Activated naive CD8-positive, alpha-beta T cell (primary cell): ENCODE data around the gene EIF4G3.
"Not testable (repeated sequence)": the region's sequence is repeated elsewhere in the genome, so short reads cannot be mapped to it uniquely, and the experiment has no call there.

Experiments
- H3K27ac Mint-ChIP-seq: one replicate; pipeline ENCODE4 v1.8.0; 2021; ENCODE audit warnings: mixed read lengths
- H3K27me3 Mint-ChIP-seq: one replicate; pipeline ENCODE4 v1.8.0; 2021; ENCODE audit warnings: mixed read lengths
- H3K36me3 Mint-ChIP-seq: one replicate; pipeline ENCODE4 v1.8.0; 2021; ENCODE audit warnings: mixed read lengths
- H3K4me1 Mint-ChIP-seq: one replicate; pipeline ENCODE4 v1.8.0; 2021; ENCODE audit warnings: low read depth, mixed read lengths
- H3K4me3 Mint-ChIP-seq: one replicate; pipeline ENCODE4 v1.8.0; 2021; ENCODE audit warnings: mild to moderate bottlenecking, mixed read lengths
- H3K9me3 Mint-ChIP-seq: one replicate; pipeline ENCODE4 v1.8.0; 2021; ENCODE audit warnings: low read depth, mixed read lengths

The EIF4G3 gene

DNA sequence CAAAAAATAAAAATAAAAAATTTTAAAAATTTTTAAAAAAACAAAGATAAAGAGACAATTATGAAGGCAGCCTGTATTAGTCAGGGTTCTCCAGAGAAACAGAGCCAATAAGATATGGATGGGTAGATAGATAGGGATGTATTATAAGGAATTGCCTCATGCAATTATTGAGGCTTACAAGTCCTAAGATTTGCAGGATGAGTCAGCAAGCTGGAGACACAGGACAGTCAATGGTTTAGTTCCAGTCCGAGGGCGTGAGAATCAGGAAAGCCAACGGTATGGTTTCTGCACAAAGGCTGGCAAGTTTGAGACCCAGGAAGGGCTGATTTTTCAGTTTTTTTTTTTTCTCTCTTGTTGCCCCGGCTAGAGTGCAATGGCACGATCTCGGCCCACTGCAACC is 24.1 kb upstream of the EIF4G3 start:
- no peaks in the 10 kb centered on the region for H3K36me3 Mint-ChIP-seq
- no peaks in the 10 kb centered on the region for H3K4me1 Mint-ChIP-seq
- H3K4me3 Mint-ChIP-seq = no peak overlapping the region
- no peaks in the 10 kb centered on the region for H3K27me3 Mint-ChIP-seq
- H3K27ac Mint-ChIP-seq = no peak overlapping the region
- H3K9me3 Mint-ChIP-seq = no peaks in the 10 kb centered on the region

DNA sequence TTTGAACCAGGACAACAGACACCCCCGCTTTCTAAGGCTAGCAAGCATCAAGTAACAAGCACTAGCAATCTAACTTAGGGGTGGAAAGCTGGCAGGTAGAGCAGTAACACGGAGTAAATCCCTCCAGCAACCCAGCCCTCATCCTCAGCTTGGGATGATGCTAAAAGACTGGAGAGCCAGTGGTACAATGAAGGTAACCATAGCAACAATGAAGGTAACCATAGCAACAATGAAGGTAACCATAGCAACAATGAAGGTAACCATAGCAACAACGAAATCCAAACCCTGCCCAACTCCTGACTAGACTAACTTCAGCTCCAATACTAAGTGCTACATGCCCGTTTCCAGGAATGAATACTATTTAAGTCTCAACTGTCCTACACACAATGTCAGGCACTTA is 22.2 kb upstream of the EIF4G3 start:
- Mint-ChIP-seq H3K27me3 (peaks cover 1% of the 10 kb centered on the region), H3K27ac (no peak overlapping the region), H3K4me1 (no peaks in the 10 kb centered on the region), H3K36me3 (no peaks in the 10 kb centered on the region), H3K4me3 (no peak overlapping the region), H3K9me3 (no peaks in the 10 kb centered on the region)

DNA sequence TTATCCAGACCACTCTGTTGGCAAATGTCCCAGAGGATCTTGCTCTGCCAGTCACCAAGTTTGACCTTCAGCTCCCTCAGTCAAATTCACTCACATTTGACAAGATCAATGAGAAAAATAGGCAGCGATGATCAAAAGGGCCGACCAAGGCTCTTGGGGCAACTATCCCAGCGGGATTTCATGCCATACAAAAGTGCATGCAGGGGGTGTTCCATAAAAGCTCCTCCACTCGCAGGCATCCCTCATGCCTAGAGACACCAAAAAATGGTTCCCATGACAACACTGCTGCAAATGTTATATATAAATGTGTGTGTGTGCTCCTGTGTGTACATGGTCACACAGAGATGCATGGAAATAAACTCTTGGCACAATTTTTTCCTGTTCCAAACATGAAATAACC is 16.2 kb upstream of the EIF4G3 start:
- Mint-ChIP-seq H3K27me3 (peaks cover 5% of the 10 kb centered on the region), H3K4me1 (no peaks in the 10 kb centered on the region), H3K27ac (no peak overlapping the region), H3K4me3 (no peak overlapping the region), H3K9me3 (no peaks in the 10 kb centered on the region), H3K36me3 (no peaks in the 10 kb centered on the region)

DNA sequence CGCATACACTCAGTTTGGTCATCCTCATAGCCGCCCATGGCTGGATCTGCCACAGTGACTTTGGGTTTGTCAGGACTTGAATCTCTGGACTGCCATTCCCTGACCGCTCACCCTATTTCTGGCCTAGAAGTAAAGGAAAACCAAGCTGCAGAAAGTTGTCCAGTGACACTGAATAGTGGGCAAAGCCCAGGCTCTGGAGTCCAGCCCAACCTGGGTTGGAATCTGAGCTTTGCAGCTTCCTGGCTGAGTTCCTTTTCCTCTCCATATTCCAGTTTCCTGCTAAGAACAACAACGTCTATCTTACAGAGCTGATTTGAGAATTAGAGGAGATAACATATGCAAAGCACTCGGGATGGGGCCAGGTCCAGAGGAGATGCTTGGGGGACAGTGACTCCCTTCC is 15.6 kb upstream of the EIF4G3 start:
- Mint-ChIP-seq H3K9me3 (no peaks in the 10 kb centered on the region), H3K27ac (no peak overlapping the region), H3K4me1 (no peaks in the 10 kb centered on the region), H3K4me3 (no peak overlapping the region), H3K36me3 (no peaks in the 10 kb centered on the region), H3K27me3 (peaks cover 5% of the 10 kb centered on the region)

DNA sequence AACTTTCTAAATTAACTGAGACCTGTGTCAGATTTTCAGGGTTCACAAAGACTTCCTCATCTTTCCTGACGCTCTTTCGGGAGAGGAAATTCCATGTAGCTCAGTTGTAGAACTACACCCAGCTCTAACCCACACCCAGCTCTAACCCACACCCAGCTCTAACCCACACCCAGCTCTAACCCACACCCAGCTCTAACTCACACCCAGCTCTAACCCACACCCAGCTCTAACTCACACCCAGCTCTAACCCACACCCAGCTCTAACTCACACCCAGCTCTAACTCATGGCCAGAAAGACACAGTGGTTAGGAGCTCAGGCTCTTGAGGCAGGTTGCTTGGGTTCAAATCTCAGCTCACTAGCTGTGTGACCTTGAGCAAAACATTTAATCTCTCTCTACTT is 14.1 kb upstream of the EIF4G3 start:
- not testable (repeated sequence) for H3K4me3 Mint-ChIP-seq, H3K27me3 Mint-ChIP-seq, H3K27ac Mint-ChIP-seq, H3K4me1 Mint-ChIP-seq, H3K9me3 Mint-ChIP-seq, H3K36me3 Mint-ChIP-seq

DNA sequence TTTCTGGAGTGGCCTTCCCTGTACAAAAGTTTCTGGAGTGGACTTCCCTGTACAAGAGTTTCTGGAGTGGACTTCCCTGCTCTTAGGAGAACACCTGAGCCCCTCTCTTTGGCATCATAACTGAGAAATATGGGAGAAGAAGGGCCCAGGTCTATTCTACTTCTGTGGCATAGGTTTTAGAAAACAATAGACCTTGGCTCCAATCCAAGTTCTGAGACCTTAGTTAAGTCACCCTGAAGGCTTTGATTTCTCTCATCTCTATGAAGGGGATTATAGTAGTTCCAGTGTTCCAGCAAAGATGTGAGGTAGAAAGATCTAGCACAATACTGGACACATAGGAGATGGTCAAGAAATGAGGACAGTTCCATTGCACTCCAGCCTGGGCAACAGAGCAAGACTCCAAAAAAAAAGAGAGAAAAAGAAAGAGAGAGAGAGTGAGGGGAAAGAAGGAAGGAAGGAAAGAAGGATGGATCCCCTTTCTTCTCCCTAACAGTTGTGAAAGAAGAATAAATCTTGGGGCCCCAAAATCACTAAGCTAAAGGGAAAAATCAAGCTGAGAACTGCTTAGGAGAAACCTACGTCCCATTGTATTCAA is 13.3 kb upstream of the EIF4G3 start:
- Mint-ChIP-seq H3K4me3 (no peak overlapping the region), H3K27ac (no peak overlapping the region), H3K4me1 (no peaks in the 10 kb centered on the region), H3K36me3 (no peaks in the 10 kb centered on the region), H3K27me3 (peaks cover 5% of the 10 kb centered on the region), H3K9me3 (no peaks in the 10 kb centered on the region)

DNA sequence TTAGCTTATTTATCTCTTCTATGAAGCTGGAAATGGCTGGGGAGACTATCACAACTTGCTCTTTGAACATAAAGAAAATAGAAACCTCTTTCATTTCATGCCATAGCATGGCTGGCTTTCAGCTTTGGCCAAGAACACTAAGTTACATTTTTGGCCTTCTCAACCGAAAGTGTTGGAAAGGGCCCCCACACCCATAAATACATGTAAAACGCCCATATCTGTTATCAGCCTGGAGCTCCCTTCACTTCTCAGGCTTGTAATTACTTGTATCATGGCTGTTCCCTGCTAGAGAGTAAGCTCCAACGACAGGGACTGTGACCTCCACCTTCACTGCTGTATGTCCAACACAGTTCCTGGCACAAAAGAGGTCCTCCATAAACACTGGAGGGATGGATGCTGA is 12.7 kb upstream of the EIF4G3 start:
- Mint-ChIP-seq H3K27ac (no peak overlapping the region), H3K4me1 (no peaks in the 10 kb centered on the region), H3K4me3 (no peak overlapping the region), H3K27me3 (peaks cover 5% of the 10 kb centered on the region), H3K9me3 (no peaks in the 10 kb centered on the region), H3K36me3 (no peaks in the 10 kb centered on the region)

DNA sequence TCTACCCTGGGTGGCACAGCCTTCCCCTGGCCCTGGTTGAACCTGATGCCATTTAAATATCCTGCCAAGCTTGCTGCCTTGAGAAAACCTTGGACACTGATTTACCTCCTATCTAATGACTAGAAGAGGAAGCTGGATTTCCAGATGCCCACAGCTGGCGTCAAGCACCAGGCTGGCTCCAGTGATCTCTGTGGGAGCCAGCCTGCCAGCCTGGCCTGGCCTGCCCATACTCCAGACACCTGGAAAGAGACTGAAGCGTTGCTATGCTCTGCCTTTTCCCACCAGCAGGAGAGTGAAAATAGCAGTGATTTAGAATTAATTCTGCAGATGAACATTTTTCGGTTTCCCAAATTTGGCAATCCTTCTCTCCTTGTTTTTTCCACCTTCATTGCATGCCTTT is 11.5 kb upstream of the EIF4G3 start:
- no peaks in the 10 kb centered on the region for H3K36me3 Mint-ChIP-seq
- no peak overlapping the region for H3K4me3 Mint-ChIP-seq
- H3K9me3 Mint-ChIP-seq = no peaks in the 10 kb centered on the region
- H3K4me1 Mint-ChIP-seq = no peaks in the 10 kb centered on the region
- H3K27ac Mint-ChIP-seq = no peak overlapping the region
- peaks cover 2% of the 10 kb centered on the region for H3K27me3 Mint-ChIP-seq

DNA sequence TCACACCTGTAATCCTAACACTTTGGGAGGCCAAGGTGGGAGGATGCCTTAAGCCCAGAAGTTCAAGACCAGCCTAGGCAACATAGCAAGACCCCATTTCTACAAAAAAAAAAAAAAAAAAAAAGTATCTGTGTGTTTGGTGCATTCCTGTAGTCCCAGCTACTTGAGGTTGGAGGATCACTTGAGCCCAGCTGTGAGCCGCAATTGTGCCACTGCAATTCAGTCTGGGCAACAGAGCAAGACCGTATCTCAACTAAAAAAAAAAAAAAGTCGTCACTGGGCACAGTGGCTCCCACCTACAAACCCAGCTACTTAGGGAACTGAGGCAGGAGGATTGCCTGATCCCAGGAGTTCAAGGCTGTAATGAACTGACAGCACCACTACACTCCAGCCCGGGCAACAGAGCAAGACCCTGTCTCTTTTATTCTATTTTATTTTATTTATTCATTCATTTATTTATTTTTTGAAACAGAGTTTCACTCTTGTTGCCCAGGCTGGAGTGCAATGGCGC is 8.6 kb upstream of the EIF4G3 start:
- H3K36me3 Mint-ChIP-seq = no peaks in the 10 kb centered on the region
- H3K4me3 Mint-ChIP-seq = no peak overlapping the region
- no peaks in the 10 kb centered on the region for H3K9me3 Mint-ChIP-seq
- no peaks in the 10 kb centered on the region for H3K4me1 Mint-ChIP-seq
- no peaks in the 10 kb centered on the region for H3K27me3 Mint-ChIP-seq
- no peak overlapping the region for H3K27ac Mint-ChIP-seq

DNA sequence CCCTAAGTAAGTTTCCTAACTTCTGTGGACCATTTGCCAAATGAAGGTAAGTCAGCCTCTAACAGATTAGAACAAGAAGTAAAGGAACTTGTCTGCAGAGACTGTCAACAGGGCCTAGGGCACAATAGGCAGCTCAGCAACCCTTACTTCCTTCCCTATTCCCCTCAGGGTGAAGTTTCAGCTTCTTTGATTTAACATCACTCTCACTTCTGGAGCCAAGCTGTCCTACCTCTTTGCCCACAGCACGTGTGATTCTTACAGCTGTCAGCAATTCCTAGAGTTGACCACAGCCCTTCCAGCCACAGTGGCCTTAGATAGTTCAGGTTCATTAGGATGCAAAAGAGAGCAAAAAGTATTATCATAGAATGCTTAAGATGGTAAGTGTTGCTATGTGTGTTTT is 7.6 kb upstream of the EIF4G3 start:
- Mint-ChIP-seq H3K4me3 (no peak overlapping the region), H3K27me3 (no peaks in the 10 kb centered on the region), H3K27ac (no peak overlapping the region), H3K36me3 (no peaks in the 10 kb centered on the region), H3K9me3 (no peaks in the 10 kb centered on the region), H3K4me1 (no peaks in the 10 kb centered on the region)

DNA sequence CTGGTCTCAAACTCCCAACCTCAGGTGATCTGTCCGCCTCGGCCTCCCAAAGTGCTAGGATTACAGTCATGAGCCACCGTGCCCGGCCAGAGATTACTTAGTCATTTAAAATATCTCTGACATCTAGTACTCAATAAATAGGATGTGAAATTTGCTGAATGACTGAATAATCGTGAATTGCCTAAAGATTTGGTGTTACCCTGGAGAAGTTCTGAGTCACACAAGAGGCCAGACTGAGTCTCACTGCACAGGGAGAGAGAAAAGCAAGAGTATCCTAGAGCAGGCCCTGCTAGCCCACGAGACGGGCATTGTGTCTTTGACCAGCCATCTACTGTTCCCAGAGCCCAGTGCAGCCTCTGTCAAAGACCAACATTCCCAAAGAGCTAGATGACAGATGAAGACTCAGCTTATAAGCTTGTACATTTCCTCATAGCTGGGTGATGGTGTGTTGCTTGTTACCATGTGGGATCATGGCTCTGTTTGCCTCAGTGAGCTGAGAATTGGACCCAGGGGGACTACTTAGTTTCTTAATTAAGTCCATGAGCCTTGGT is 5.6 kb upstream of the EIF4G3 start:
- no peaks in the 10 kb centered on the region for H3K36me3 Mint-ChIP-seq
- no peaks in the 10 kb centered on the region for H3K27me3 Mint-ChIP-seq
- no peak overlapping the region for H3K4me3 Mint-ChIP-seq
- no peaks in the 10 kb centered on the region for H3K4me1 Mint-ChIP-seq
- H3K9me3 Mint-ChIP-seq = no peaks in the 10 kb centered on the region
- no peak overlapping the region for H3K27ac Mint-ChIP-seq

DNA sequence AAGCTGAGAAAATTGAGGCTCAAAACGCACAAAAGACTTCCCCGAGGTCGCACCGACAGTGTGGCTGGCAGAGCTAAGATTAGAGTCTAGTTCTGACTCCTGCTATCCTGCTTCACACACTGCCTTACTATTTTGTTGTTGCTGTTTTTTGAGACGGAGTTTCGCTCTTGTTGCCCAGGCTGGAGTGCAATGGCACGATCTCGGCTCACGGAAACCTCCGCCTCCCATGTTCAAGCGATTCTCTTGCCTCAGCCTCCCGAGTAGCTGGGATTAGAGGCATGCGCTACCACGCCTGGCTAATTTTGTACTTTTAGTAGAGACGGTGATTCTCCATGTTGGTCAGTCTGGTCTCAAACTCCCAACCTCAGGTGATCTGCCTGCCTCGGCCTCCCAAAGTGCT is 1.6 kb upstream of the EIF4G3 start:
- H3K4me1 Mint-ChIP-seq = peaks cover 16% of the 10 kb centered on the region
- H3K36me3 Mint-ChIP-seq, H3K27me3 Mint-ChIP-seq, H3K9me3 Mint-ChIP-seq, H3K4me3 Mint-ChIP-seq, H3K27ac Mint-ChIP-seq: not testable (repeated sequence)

DNA sequence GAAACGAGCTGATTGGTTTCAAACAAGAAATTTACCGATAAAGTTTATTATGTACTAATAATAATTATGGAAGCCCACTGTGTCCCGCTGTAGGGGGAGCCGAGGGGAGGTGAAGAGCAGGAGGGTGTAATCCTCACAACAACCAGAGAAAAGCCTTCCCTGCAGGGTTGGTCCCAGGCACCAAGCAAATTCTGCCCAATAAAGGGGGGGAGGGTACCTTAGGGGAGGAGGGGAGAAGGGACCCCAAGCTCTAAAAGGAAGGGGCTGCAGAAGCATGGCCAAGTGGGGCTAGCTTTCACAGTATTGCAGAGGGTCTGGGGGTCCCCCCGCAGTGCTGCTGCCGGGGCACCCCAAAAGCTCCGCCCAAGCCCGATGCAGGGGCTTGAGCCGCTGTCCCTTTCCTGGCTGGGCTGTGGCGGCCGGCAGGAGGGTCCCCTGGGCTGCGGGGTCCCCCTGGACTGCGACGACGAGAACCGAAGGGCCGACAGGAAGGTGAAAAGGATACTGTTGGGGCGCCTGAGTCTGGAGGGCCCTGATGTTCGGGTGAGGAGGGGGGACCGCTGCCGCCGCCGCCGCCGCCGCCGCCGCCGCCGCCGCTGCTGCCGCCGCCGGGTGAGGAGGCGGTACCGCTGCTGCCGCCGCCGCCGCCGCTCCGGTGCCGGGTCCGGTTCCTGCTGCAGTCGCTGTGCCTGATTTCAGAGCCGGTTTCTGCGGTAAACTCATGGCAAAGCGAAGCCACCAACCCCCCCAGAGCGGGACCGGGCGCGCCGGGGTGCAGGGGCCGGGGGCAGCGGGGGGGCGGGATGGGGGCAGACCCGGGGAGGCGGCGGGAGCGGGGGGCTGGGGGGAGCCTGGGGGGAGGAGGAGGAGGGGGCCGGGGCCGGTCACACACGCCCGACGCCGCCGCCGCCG is 771 bp downstream of the EIF4G3 start:
- Mint-ChIP-seq H3K27ac (peak overlapping the region; percentile 87), H3K9me3 (no peaks in the 10 kb centered on the region), H3K27me3 (no peaks in the 10 kb centered on the region), H3K4me1 (peaks cover 26% of the 10 kb centered on the region), H3K36me3 (peaks cover 4% of the 10 kb centered on the region), H3K4me3 (peak overlapping the region; percentile 87)

DNA sequence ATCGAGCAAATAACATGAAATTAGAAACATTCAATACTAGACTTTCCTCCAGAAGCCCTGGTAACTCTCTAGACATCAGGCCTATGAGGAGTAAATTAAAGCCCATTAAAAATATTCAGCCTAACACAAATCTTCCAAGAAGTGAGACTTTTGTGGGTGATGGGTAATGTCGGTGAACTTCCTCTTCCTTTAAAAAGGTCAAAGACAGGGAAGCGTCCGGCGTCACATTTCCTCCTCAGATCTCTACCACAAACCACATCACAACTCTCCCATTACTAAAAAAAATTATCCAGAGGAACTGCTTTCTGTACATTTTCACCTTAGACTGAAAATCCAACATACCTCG is 1.4 kb downstream of the EIF4G3 start:
- Mint-ChIP-seq H3K4me3 (peak overlapping the region; percentile 87), H3K27ac (peak overlapping the region; percentile 87), H3K4me1 (peaks cover 26% of the 10 kb centered on the region), H3K9me3 (no peaks in the 10 kb centered on the region), H3K36me3 (peaks cover 4% of the 10 kb centered on the region), H3K27me3 (no peaks in the 10 kb centered on the region)

DNA sequence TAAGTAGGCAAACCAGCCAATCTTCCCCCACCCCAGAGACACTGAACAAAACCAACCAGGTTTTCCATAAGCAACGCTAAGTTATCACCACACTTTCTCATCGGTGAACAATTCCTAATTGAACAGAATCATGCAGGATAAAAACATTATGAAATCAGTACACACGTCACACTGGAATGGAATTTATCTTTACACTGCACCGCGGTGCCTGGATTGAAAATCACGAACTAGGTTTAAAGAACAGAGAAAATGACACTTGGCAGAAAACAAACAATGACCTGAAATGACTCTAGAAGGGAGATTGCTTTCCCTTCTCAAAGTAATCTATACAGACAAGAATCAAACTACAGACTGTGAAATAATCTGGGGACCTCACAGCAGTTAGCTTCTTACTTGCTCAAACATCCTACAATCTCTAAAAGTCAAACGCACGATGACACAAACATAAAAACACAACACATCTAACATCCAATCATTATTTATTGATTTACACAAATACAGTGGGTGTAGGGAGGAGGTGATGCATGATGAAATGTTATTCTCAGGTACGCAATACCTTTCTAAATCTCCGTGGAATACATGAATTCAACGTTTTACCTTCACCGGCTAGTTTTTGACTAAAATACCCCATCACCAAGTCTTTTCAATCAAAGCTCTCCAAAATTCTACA is 1.9 kb downstream of the EIF4G3 start:
- Mint-ChIP-seq H3K4me1 (peaks cover 26% of the 10 kb centered on the region), H3K36me3 (peaks cover 4% of the 10 kb centered on the region), H3K4me3 (peak overlapping the region; percentile 87), H3K27ac (peak overlapping the region; percentile 87), H3K9me3 (no peaks in the 10 kb centered on the region), H3K27me3 (no peaks in the 10 kb centered on the region)
